GM12875 (cell line): ENCODE results near the gene CLEC16A.

Experiments used
- H3K4me3 ChIP-seq: one replicate; pipeline ENCODE4 v1.5.1; 2011; ENCODE audit warnings: low read depth, low read length, control low read depth
- TF ChIP-seq, protein P1 (sequence below): IDR thresholded peaks from 2 replicates; pipeline ENCODE4 v1.5.1; 2011; ENCODE audit warnings: low read depth, mild to moderate bottlenecking, control low read depth, inconsistent platforms, low read length, moderate library complexity, borderline replicate concordance; ENCODE audit not compliant: insufficient read depth

Gene CLEC16A

DNA sequence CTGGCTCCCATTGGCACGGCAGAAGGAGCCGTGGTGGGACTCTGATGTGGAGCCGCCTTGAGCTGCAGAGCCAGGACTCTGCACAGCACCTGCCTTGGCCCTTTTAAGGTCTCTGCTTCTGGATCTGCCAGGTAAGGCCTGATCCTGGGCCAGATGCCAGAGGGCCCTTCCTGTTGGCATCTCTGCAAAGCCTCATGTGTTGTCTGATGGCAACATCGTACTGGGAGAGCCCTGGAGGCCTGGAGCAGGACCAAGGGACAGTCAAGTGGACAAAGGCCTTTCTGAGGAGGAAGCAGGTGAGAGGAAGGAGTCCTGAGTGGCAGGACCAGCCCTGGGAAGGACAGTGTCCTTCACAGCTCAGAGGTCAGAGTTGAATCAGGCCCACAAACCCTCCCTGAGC lies 285.5 kb downstream of the CLEC16A start:
- TF ChIP-seq, protein P1, sequence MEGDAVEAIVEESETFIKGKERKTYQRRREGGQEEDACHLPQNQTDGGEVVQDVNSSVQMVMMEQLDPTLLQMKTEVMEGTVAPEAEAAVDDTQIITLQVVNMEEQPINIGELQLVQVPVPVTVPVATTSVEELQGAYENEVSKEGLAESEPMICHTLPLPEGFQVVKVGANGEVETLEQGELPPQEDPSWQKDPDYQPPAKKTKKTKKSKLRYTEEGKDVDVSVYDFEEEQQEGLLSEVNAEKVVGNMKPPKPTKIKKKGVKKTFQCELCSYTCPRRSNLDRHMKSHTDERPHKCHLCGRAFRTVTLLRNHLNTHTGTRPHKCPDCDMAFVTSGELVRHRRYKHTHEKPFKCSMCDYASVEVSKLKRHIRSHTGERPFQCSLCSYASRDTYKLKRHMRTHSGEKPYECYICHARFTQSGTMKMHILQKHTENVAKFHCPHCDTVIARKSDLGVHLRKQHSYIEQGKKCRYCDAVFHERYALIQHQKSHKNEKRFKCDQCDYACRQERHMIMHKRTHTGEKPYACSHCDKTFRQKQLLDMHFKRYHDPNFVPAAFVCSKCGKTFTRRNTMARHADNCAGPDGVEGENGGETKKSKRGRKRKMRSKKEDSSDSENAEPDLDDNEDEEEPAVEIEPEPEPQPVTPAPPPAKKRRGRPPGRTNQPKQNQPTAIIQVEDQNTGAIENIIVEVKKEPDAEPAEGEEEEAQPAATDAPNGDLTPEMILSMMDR: no peak
- H3K4me3 ChIP-seq: no peak overlapping the region

DNA sequence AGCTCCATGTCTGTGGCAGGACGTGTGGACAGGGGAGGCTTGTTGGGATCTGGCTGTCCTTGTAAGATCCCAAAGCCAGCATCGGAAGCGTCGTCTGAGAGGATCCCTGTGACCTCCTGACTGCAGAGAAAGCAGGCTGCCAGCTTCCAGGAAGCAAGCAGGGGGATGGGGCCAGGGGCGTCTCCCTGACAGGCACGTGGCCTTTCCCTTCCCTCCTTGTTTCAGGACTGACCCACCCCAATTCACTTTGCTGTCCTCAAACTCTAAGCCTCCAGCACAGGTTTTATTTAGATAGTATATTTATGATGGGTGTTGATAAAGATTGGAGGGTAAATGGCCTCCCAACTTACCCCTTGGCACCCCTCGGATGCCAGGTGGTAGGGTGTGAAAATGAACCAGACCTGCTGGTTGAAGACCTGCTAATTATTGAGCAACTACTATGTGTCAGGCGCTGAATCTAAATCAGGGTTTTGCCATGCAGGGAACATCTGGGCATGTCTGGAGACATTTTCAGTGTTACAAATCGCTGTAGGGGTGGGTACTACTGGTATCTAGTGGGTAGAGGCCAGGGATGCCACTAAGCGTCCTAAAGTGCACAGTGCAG lies 287.1 kb downstream of the CLEC16A start:
- no peak overlapping the region for H3K4me3 ChIP-seq
- TF ChIP-seq, protein P1: no peak
